LNCaP clone FGC (cell line): Measurements from ENCODE around the gene PLD5.

Experiments used
- DNase-seq: peaks from one replicate; pipeline ENCODE4 v3.0.0-alpha.2; 2011; ENCODE audit warnings: low read depth
- H3K4me3 ChIP-seq: 2 replicates; pipeline ENCODE4 v1.5.1; 2011; ENCODE audit warnings: mild to moderate bottlenecking, low read depth, low read length, control low read depth
- CTCF ChIP-seq: IDR thresholded peaks from 2 replicates; pipeline ENCODE4 v1.5.1; 2012; ENCODE audit warnings: mild to moderate bottlenecking; ENCODE audit not compliant: control insufficient read depth, insufficient read depth; ENCODE audit errors: extremely low read depth

PLD5 gene

DNA sequence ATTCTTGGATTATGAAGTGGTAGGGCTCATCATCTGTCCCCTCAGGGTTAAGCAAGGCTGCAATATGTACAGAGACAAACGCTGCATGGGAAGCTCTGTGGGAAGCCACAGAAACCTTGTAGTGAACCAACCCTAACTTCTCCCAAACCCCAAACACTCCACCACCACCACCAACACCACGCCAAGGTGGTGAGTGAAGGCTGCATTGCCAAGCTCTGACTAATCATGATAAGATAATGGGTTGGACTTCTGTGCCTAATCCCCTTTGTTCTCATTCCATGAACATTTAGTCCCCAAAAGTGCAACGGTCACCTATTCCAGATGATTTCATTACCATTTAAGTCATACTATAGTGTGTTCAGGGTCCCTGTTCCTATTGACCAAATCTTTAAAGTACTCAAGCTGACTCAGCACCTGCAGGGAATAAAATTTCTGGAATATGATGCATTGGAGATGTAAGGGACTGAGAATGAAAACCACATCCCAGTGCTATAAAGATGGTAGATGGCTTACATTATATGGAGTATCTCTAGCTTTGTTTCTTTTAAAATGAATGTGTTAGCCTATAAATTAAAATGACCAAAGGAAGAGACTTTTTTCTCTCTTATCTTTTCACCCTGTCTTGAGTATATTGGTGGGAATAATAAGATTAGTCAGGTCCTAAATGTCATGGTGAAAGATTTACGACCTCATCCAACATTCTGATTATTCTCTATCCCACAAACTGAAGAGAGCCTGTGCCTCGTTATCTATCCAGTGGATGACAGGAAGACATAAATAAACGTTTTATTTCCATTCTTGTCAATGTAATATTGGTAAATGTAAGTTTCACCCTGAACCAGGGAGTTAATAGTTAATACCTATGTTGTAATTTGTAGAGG, 22.6 kb upstream of the PLD5 start:
- no peak for TF ChIP-seq CTCF
- no peak overlapping the region for H3K4me3 ChIP-seq
- no peak for DNase-seq

GRCh38 chr1:242546441-242546840, 21.9 kb upstream of the PLD5 start:
- no peak overlapping the region for H3K4me3 ChIP-seq
- no peak for TF ChIP-seq CTCF
- DNase-seq, result no peak

GRCh38 chr1:242544071-242544470, 19.6 kb upstream of the PLD5 start:
- H3K4me3 ChIP-seq, result no peak overlapping the region
- no peak for DNase-seq
- TF ChIP-seq CTCF, result no peak

GRCh38 chr1:242542271-242542670, 17.8 kb upstream of the PLD5 start:
- no peak for DNase-seq
- H3K4me3 ChIP-seq, result no peak overlapping the region
- TF ChIP-seq CTCF, result no peak

DNA sequence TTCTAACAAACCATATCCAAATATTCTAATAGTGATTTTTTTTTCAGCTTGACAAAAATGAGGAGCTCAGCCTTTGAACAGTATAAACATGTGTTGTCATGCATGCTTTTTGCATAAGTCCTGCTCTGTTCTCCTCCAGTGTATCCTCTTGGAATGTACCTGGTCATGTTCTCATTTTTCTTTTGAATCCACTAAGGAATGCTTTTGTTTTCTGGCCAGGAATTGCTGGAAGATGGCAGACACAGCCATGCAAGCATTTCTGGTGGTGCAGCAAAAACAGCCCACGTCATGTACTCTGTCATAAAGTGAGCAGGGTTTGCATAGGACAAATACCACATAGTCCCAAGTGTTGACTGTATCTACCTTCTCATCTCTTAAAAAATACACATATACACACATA, 11.5 kb upstream of the PLD5 start:
- H3K4me3 ChIP-seq, result no peak overlapping the region
- DNase-seq, result no peak
- no peak for TF ChIP-seq CTCF

DNA sequence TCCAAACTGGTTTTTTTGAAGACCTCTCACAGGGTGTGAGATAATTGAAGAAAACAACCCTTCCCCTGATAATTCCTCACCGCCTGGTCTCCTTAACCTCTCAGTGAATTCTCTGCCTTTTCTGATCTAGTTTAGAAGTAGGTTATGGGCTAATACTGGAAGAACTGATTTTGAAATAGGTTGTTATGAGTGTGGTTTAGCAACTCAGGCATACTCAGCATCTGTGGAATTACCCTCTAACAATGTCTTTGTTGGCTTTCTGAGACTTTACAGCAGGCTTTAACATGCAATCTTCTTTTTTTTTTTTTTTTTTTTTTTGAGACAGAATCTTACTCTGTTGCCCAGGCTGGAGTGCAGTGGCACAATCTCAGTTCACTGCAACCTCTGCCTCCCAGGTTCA, 10.3 kb upstream of the PLD5 start:
- no peak for DNase-seq
- no peak overlapping the region for H3K4me3 ChIP-seq
- no peak for TF ChIP-seq CTCF

GRCh38 chr1:242530761-242531160, 6.3 kb upstream of the PLD5 start:
- no peak for DNase-seq

More at GRCh38 chr1:242530761-242531160, 6.3 kb upstream of the PLD5 start:
- TF ChIP-seq CTCF, result no peak
- no peak overlapping the region for H3K4me3 ChIP-seq
